WTC11 (cell line): ENCODE data around the gene NACC2. TPM values are rescaled to one million over a fixed set of nuclear protein-coding genes. Genes with fewer than 3 reads are reported as not detected.
A peak's percentile ranks its signal among the peaks of the same experiment; 100 is the strongest.

Source experiments
- ATAC-seq: fragments of 200-7000 bp; cut with Tn5 transposase; 2 replicates; pipeline ENCODE4 v1.10.0; 2021; ENCODE audit warnings: mild to moderate bottlenecking, moderate library complexity
- CTCF ChIA-PET: fragments of 300-600 bp; sonication (Branson Sonifier 250); formaldehyde crosslinking; loops from one replicate; lab custom pipeline; 2021; ENCODE audit warnings: antibody characterized with exemption; lab: Charles Lee
- POLR2A ChIA-PET: fragments of 350-600 bp; sonication (Branson Sonifier 250); formaldehyde crosslinking; loops from one replicate; lab custom pipeline; 2021; ENCODE audit warnings: antibody characterized with exemption; lab: Charles Lee
- DNase-seq: peaks from one replicate; pipeline ENCODE4 v3.0.0; 2021; ENCODE audit warnings: low spot score
- H3K27ac Mint-ChIP-seq: 2 replicates; pipeline ENCODE4 v1.8.0; 2021; ENCODE audit warnings: mixed read lengths
- H3K27me3 Mint-ChIP-seq: 2 replicates; pipeline ENCODE4 v1.8.0; 2021; ENCODE audit warnings: low read depth, mild to moderate bottlenecking, moderate library complexity, mixed read lengths
- H3K36me3 Mint-ChIP-seq: 2 replicates; pipeline ENCODE4 v1.8.0; 2021; ENCODE audit warnings: mixed read lengths
- H3K4me1 Mint-ChIP-seq: 2 replicates; pipeline ENCODE4 v1.8.0; 2022; ENCODE audit warnings: mixed read lengths
- H3K4me3 Mint-ChIP-seq: 2 replicates; pipeline ENCODE4 v1.8.0; 2021; ENCODE audit warnings: mild to moderate bottlenecking, moderate library complexity, mixed read lengths
- H3K9me3 Mint-ChIP-seq: 2 replicates; pipeline ENCODE4 v1.8.0; 2021; ENCODE audit warnings: mixed read lengths
- AFF4 ChIP-seq: sonication (generic); formaldehyde crosslinking; IDR thresholded peaks from 2 replicates; pipeline ENCODE4 v1.8.1; 2023; ENCODE audit warnings: mild to moderate bottlenecking, missing genetic modification reagents, borderline replicate concordance
- ATF1 ChIP-seq: sonication (generic); formaldehyde crosslinking; IDR thresholded peaks from 2 replicates; pipeline ENCODE4 v1.8.1; 2023; ENCODE audit warnings: mild to moderate bottlenecking, moderate library complexity, missing genetic modification reagents
- CBFB ChIP-seq: sonication (generic); formaldehyde crosslinking; IDR thresholded peaks from 2 replicates; pipeline ENCODE4 v1.8.1; 2022; ENCODE audit warnings: mild to moderate bottlenecking, low read depth, missing genetic modification reagents
- CREM ChIP-seq: sonication (generic); formaldehyde crosslinking; IDR thresholded peaks from 2 replicates; pipeline ENCODE4 v1.8.1; 2022; ENCODE audit warnings: mild to moderate bottlenecking, missing genetic modification reagents, moderate library complexity
- CTCF ChIP-seq: fragments of 200-600 bp; IDR thresholded peaks from 2 replicates; pipeline ENCODE4 v1.8.0; 2022; ENCODE audit warnings: antibody characterized with exemption
- E2F5 ChIP-seq: sonication (generic); formaldehyde crosslinking; IDR thresholded peaks from 2 replicates; pipeline ENCODE4 v1.8.1; 2022; ENCODE audit warnings: mild to moderate bottlenecking, moderate library complexity, missing genetic modification reagents
- EMX1 ChIP-seq: fragments of 250-450 bp; sonication (Bioruptor Pico); IDR thresholded peaks from 2 replicates; pipeline ENCODE4 v1.8.0; 2021; ENCODE audit warnings: mild to moderate bottlenecking
- FOXJ3 ChIP-seq: sonication (generic); formaldehyde crosslinking; IDR thresholded peaks from 2 replicates; pipeline ENCODE4 v1.9.0; 2021; ENCODE audit warnings: missing genetic modification reagents, mild to moderate bottlenecking, borderline replicate concordance
- GABPB1 ChIP-seq: sonication (generic); formaldehyde crosslinking; IDR thresholded peaks from 2 replicates; pipeline ENCODE4 v1.8.1; 2023; ENCODE audit warnings: mild to moderate bottlenecking, missing genetic modification reagents
- MXD4 ChIP-seq: fragments of 250-450 bp; sonication (Bioruptor Pico); IDR thresholded peaks from 2 replicates; pipeline ENCODE4 v1.8.0; 2021; ENCODE audit warnings: mild to moderate bottlenecking, moderate library complexity, borderline replicate concordance
- MYBL2 ChIP-seq: sonication (generic); formaldehyde crosslinking; IDR thresholded peaks from 2 replicates; pipeline ENCODE4 v1.8.1; 2023; ENCODE audit warnings: mild to moderate bottlenecking, moderate library complexity, missing genetic modification reagents
- SOX15 ChIP-seq: fragments of 250-450 bp; sonication (Bioruptor Pico); IDR thresholded peaks from 2 replicates; pipeline ENCODE4 v1.9.0; 2021; ENCODE audit warnings: mild to moderate bottlenecking
- TCF7 ChIP-seq: sonication (generic); formaldehyde crosslinking; IDR thresholded peaks from 2 replicates; pipeline ENCODE4 v1.8.0; 2022; ENCODE audit warnings: mild to moderate bottlenecking, low read depth, missing genetic modification reagents, moderate library complexity
- ZNF138 ChIP-seq: sonication (generic); formaldehyde crosslinking; conservative IDR thresholded peaks from 2 replicates; pipeline ENCODE4 v1.8.1; 2022; ENCODE audit warnings: mild to moderate bottlenecking, moderate library complexity, missing genetic modification reagents
- ZNF317 ChIP-seq: sonication (generic); formaldehyde crosslinking; IDR thresholded peaks from 2 replicates; pipeline ENCODE4 v1.8.1; 2023; ENCODE audit warnings: low read depth, mild to moderate bottlenecking, moderate library complexity, missing genetic modification reagents, borderline replicate concordance
- ZNF423 ChIP-seq: fragments of 250-450 bp; sonication (Bioruptor Pico); IDR thresholded peaks from 2 replicates; pipeline ENCODE4 v2.1.2; 2022; ENCODE audit warnings: mild to moderate bottlenecking, moderate library complexity
- total RNA-seq: library from RNA; stranded (reverse); gene quantifications from 3 replicates; pipeline ENCODE4 v1.2.3, GENCODE V29; 2021
- TF ChIP-seq, protein P1 (sequence below): sonication (generic); formaldehyde crosslinking; conservative IDR thresholded peaks from 2 replicates; pipeline ENCODE4 v1.8.1; 2022; ENCODE audit warnings: mild to moderate bottlenecking, missing genetic modification reagents
- TF ChIP-seq, protein P2 (sequence below): sonication (generic); formaldehyde crosslinking; IDR thresholded peaks from 2 replicates; pipeline ENCODE4 v1.8.0; 2022; ENCODE audit warnings: mild to moderate bottlenecking, missing genetic modification reagents
- TF ChIP-seq, protein P3 (sequence below): fragments of 250-450 bp; sonication (Bioruptor Pico); IDR thresholded peaks from 2 replicates; pipeline ENCODE4 v1.9.0; 2021; ENCODE audit warnings: mild to moderate bottlenecking, borderline replicate concordance

The NACC2 gene
- total RNA-seq, 1 experiment from 2014 or later: 17.1 TPM

DNA sequence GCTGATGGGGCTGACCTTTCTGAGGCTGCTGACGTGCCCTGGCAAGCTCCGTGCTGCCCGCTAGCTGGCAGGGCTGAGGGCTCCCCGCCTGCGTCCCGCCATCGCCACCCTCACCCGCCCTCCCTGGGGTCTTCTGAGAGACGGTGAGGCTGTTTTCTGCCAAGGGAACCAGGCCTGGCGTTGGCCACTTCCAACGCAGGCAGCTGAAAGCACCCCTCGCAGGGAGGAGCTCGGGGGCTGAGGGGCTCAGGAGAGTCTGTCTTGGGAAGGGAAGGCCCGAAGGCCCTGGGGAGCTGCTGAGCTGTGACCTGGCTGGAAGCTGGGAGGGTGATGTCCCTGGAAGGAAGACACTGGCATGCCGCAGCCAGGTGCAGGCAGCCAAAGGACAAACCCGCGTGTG is 33.3 kb upstream of the NACC2 start:
- POLR2A ChIA-PET: no interaction called here
- peaks cover 5% of the 10 kb centered on the region for H3K27me3 Mint-ChIP-seq
- peaks cover 8% of the 10 kb centered on the region for H3K4me1 Mint-ChIP-seq
- H3K27ac Mint-ChIP-seq: peak overlapping the region; percentile 32; the same call in 1 of the 2 replicates
- no peak for DNase-seq
- H3K36me3 Mint-ChIP-seq: no peaks in the 10 kb centered on the region
- CTCF ChIA-PET: interaction anchor here (1.3 to 1.7 kb wide), 3 partner anchors 9 to 161 kb away, joined by 3 to 6 read pairs (median 5); no protein-coding TSS in a partner anchor
- no peak for TF ChIP-seq AFF4 (CRISPR knock-in tag)
- TF ChIP-seq CBFB (CRISPR knock-in tag): no peak
- TF ChIP-seq, protein P1, sequence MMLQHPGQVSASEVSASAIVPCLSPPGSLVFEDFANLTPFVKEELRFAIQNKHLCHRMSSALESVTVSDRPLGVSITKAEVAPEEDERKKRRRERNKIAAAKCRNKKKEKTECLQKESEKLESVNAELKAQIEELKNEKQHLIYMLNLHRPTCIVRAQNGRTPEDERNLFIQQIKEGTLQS (CRISPR knock-in tag): no peak
- no peak for TF ChIP-seq MYBL2
- TF ChIP-seq, protein P2, sequence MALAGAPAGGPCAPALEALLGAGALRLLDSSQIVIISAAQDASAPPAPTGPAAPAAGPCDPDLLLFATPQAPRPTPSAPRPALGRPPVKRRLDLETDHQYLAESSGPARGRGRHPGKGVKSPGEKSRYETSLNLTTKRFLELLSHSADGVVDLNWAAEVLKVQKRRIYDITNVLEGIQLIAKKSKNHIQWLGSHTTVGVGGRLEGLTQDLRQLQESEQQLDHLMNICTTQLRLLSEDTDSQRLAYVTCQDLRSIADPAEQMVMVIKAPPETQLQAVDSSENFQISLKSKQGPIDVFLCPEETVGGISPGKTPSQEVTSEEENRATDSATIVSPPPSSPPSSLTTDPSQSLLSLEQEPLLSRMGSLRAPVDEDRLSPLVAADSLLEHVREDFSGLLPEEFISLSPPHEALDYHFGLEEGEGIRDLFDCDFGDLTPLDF (CRISPR knock-in tag): no peak
- no peak for TF ChIP-seq ATF1 (CRISPR knock-in tag)
- no peak for TF ChIP-seq ZNF317 (CRISPR knock-in tag)
- TF ChIP-seq ZNF138 (CRISPR knock-in tag): no peak
- no peak for TF ChIP-seq MXD4
- no peak for TF ChIP-seq ZNF423
- TF ChIP-seq, protein P3, sequence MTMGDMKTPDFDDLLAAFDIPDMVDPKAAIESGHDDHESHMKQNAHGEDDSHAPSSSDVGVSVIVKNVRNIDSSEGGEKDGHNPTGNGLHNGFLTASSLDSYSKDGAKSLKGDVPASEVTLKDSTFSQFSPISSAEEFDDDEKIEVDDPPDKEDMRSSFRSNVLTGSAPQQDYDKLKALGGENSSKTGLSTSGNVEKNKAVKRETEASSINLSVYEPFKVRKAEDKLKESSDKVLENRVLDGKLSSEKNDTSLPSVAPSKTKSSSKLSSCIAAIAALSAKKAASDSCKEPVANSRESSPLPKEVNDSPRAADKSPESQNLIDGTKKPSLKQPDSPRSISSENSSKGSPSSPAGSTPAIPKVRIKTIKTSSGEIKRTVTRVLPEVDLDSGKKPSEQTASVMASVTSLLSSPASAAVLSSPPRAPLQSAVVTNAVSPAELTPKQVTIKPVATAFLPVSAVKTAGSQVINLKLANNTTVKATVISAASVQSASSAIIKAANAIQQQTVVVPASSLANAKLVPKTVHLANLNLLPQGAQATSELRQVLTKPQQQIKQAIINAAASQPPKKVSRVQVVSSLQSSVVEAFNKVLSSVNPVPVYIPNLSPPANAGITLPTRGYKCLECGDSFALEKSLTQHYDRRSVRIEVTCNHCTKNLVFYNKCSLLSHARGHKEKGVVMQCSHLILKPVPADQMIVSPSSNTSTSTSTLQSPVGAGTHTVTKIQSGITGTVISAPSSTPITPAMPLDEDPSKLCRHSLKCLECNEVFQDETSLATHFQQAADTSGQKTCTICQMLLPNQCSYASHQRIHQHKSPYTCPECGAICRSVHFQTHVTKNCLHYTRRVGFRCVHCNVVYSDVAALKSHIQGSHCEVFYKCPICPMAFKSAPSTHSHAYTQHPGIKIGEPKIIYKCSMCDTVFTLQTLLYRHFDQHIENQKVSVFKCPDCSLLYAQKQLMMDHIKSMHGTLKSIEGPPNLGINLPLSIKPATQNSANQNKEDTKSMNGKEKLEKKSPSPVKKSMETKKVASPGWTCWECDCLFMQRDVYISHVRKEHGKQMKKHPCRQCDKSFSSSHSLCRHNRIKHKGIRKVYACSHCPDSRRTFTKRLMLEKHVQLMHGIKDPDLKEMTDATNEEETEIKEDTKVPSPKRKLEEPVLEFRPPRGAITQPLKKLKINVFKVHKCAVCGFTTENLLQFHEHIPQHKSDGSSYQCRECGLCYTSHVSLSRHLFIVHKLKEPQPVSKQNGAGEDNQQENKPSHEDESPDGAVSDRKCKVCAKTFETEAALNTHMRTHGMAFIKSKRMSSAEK (CRISPR knock-in tag): no peak
- no peak for TF ChIP-seq FOXJ3 (CRISPR knock-in tag)
- no peak for TF ChIP-seq E2F5
- H3K9me3 Mint-ChIP-seq: peaks cover 9% of the 10 kb centered on the region
- no peak overlapping the region for H3K4me3 Mint-ChIP-seq
- no peak for ATAC-seq

DNA sequence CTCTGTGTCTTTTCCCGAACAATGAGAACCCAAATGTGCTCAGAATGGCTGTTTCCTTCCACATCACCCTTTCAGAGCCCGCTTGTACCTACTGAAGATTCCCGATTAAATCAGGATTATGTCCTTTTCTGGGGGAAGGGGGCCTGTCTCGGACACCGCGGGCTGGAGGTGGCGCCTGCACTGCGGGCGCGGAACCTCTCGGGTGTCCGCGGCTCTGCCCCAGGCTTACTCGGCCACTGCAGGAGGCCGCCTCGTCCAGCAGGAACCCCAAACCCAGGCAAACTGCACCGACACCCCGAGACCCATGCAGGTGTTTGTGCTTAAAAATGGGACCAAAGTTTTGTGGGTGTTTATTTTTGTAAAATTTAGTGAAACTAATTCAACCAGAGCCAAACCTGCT is 32.2 kb upstream of the NACC2 start:
- no peak overlapping the region for H3K27ac Mint-ChIP-seq
- peaks cover 4% of the 10 kb centered on the region for H3K27me3 Mint-ChIP-seq
- H3K4me3 Mint-ChIP-seq: no peak overlapping the region
- H3K36me3 Mint-ChIP-seq: no peaks in the 10 kb centered on the region
- CTCF ChIA-PET: interaction anchor here (1.3 to 1.7 kb wide), 2 partner anchors 11 to 160 kb away, joined by 5 to 6 read pairs; no protein-coding TSS in a partner anchor
- no peak for TF ChIP-seq CREM
- no peak for TF ChIP-seq GABPB1
- TF ChIP-seq SOX15 (CRISPR knock-in tag): no peak
- TF ChIP-seq, protein P3 (CRISPR knock-in tag): no peak
- no peak for TF ChIP-seq CTCF
- no peak for TF ChIP-seq TCF7 (CRISPR knock-in tag)
- no peak for TF ChIP-seq EMX1 (CRISPR knock-in tag)
- TF ChIP-seq, all 79 proteins: peak for 0
- H3K4me1 Mint-ChIP-seq: peaks cover 8% of the 10 kb centered on the region
- POLR2A ChIA-PET: no interaction called here
- peaks cover 9% of the 10 kb centered on the region for H3K9me3 Mint-ChIP-seq
- ATAC-seq: no peak
- no peak for DNase-seq
